Measurements from ENCODE around the gene SCMH1.
A peak's percentile ranks its signal among the peaks of the same experiment; 100 is the strongest.

SCMH1 gene

DNA sequence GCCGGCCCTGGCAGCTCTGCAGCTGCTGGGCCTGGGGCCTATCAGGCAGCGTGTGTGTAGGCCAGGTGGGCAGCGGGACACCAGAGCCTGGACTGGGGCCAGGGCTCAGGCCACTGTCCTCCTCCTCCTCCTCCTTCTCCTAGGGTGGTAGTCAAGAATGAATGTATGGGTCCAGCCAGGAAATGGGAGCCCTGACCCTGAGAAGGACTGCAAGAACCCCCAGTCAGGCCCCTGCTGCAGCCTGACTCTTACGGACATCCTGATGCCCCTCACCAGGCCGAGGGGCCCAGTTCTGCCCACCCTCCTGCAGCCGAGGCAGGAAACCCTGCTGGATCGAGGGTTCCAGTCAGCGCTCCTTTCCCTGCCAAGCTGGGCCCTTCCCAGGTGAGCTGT, 224.1 kb downstream of the SCMH1 start:
- Histone ChIP-seq H4K91ac (ENCODE audit: low read length) (no peak overlapping the region), H2BK5ac (ENCODE audit: low read depth, low read length, poor library complexity, severe bottlenecking) (no peak overlapping the region), H3K27me3 (ENCODE audit: control insufficient read depth in 1 of 2, insufficient read depth in 1 of 2, low read length in 2 of 2) (no peaks in the 10 kb centered on the region), H3K4me1 (ENCODE audit: control insufficient read depth, insufficient read depth, low read depth, low read length) (no peaks in the 10 kb centered on the region), H2AK5ac (ENCODE audit: low read length, severe bottlenecking) (no peak overlapping the region), H2BK120ac (ENCODE audit: low read depth, low read length) (no peak overlapping the region), H3K4me3 (ENCODE audit: insufficient read depth in 1 of 2, low read depth in 1 of 2, low read length in 2 of 2) (no peak overlapping the region), H3K23ac (ENCODE audit: low read length in 2 of 2) (no peak overlapping the region), H3K79me1 (replicated peaks; ENCODE audit: low read length, poor library complexity, severe bottlenecking) (peaks cover 4% of the 10 kb centered on the region), H2AFZ (ENCODE audit: low read depth, low read length) (no peak overlapping the region), H3K36me3 (ENCODE audit: control insufficient read depth in 1 of 2, insufficient read depth in 2 of 2, low read depth in 1 of 2, low read length in 2 of 2) (peaks cover 34 to 65% of the 10 kb centered on the region in 2 experiments), H3K9ac (ENCODE audit: low read length) (no peak overlapping the region), H4K8ac (ENCODE audit: low read length) (no peak overlapping the region), H2BK15ac (ENCODE audit: low read depth, poor library complexity, severe bottlenecking) (no peak overlapping the region), H2BK12ac (ENCODE audit: low read length in 2 of 2) (no peak overlapping the region), H3K4me2 (ENCODE audit: low read length, poor library complexity, severe bottlenecking) (no peak overlapping the region), H3K14ac (ENCODE audit: low read length in 2 of 2) (no peak overlapping the region), H3K4ac (ENCODE audit: low read depth in 1 of 2, low read length in 2 of 2) (no peak overlapping the region), H3K18ac (ENCODE audit: low read depth in 1 of 2, low read length in 2 of 2) (no peak overlapping the region), H3K9me3 (ENCODE audit: control insufficient read depth, low read length) (no peaks in the 10 kb centered on the region), H3K27ac (ENCODE audit: low read length, poor library complexity, severe bottlenecking) (no peak overlapping the region)
- 98% methylated on average over 6 of the region's 8 CpGs for WGBS
- no peak for DNase-seq

- H3K4ac ChIP-seq (ENCODE audit: low read depth in 1 of 2, low read length in 2 of 2), result no peak overlapping the region
- no peak overlapping the region for H2BK5ac ChIP-seq (ENCODE audit: low read depth, low read length, poor library complexity, severe bottlenecking)
- no peak overlapping the region for H3K4me3 ChIP-seq (ENCODE audit: insufficient read depth in 1 of 2, low read depth in 1 of 2, low read length in 2 of 2)
- no peak overlapping the region for H3K18ac ChIP-seq (ENCODE audit: low read depth in 1 of 2, low read length in 2 of 2)
- no peaks in the 10 kb centered on the region for H3K27me3 ChIP-seq (ENCODE audit: control insufficient read depth in 1 of 2, insufficient read depth in 1 of 2, low read length in 2 of 2)
- H3K36me3 ChIP-seq (ENCODE audit: control insufficient read depth in 1 of 2, insufficient read depth in 2 of 2, low read depth in 1 of 2, low read length in 2 of 2), result peaks cover 39 to 69% of the 10 kb centered on the region in 2 experiments
- H4K8ac ChIP-seq (ENCODE audit: low read length), result no peak overlapping the region
- no peak overlapping the region for H2BK120ac ChIP-seq (ENCODE audit: low read depth, low read length)
- H3K4me1 ChIP-seq (ENCODE audit: control insufficient read depth, insufficient read depth, low read depth, low read length), result no peaks in the 10 kb centered on the region
- no peak overlapping the region for H3K4me2 ChIP-seq (ENCODE audit: low read length, poor library complexity, severe bottlenecking)
- H2BK15ac ChIP-seq (ENCODE audit: low read depth, poor library complexity, severe bottlenecking), result no peak overlapping the region
- no peak overlapping the region for H3K14ac ChIP-seq (ENCODE audit: low read length in 2 of 2)
- no peak overlapping the region for H3K27ac ChIP-seq (ENCODE audit: low read length, poor library complexity, severe bottlenecking)
- H3K9me3 ChIP-seq (ENCODE audit: control insufficient read depth, low read length), result no peaks in the 10 kb centered on the region
- H2AK5ac ChIP-seq (ENCODE audit: low read length, severe bottlenecking), result no peak overlapping the region
- H4K91ac ChIP-seq (ENCODE audit: low read length), result no peak overlapping the region
- H2AFZ ChIP-seq (ENCODE audit: low read depth, low read length), result no peak overlapping the region
- H3K23ac ChIP-seq (ENCODE audit: low read length in 2 of 2), result no peak overlapping the region
- WGBS, result 97% methylated on average over 44 of the region's 44 CpGs
- no peak overlapping the region for H2BK12ac ChIP-seq (ENCODE audit: low read length in 2 of 2)
- peaks cover 4% of the 10 kb centered on the region for H3K79me1 ChIP-seq (replicated peaks; ENCODE audit: low read length, poor library complexity, severe bottlenecking)
- H3K9ac ChIP-seq (ENCODE audit: low read length), result no peak overlapping the region
- no peak for DNase-seq
Measured at GRCh38 chr1:41017141-41018017, 224.7 kb downstream of the SCMH1 start.

DNA sequence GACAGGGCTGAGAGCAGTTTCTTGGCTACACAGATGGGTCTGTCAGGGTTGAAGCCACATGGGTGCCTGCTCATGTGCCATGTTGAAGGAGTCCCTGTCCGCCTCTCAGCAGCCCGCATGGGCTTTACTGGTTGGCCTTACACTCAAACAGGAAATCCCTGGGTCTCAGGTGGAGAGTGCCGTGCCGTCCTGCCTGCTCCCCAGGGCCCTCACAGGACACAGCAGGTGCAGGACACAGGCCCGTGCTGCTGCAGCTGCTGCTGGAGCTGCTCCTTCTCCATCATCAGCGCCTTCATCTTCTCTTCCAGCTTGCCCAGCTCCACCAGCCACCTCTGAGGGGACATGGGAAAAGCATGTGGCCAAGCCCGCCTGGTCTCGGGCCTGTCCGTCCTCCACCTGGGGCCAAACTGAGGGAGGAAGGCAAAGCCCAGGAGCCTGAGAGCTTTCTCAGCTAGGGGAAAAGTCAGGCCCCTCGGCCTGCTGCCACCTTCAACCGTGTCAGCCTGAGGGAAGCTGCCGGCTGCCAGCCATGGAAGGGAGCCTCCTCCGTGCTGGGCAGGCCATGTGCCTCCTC, 226.1 kb downstream of the SCMH1 start:
- H3K4me3 ChIP-seq (ENCODE audit: insufficient read depth in 1 of 2, low read depth in 1 of 2, low read length in 2 of 2), result no peak overlapping the region
- H3K36me3 ChIP-seq (ENCODE audit: control insufficient read depth in 1 of 2, insufficient read depth in 2 of 2, low read depth in 1 of 2, low read length in 2 of 2), result peaks cover 53 to 78% of the 10 kb centered on the region in 2 experiments
- H2BK12ac ChIP-seq (ENCODE audit: low read length in 2 of 2), result no peak overlapping the region
- H3K4ac ChIP-seq (ENCODE audit: low read depth in 1 of 2, low read length in 2 of 2), result no peak overlapping the region
- H3K14ac ChIP-seq (ENCODE audit: low read length in 2 of 2), result no peak overlapping the region
- no peak overlapping the region for H4K8ac ChIP-seq (ENCODE audit: low read length)
- H3K18ac ChIP-seq (ENCODE audit: low read depth in 1 of 2, low read length in 2 of 2), result no peak overlapping the region
- H3K4me2 ChIP-seq (ENCODE audit: low read length, poor library complexity, severe bottlenecking), result no peak overlapping the region
- no peak overlapping the region for H3K27ac ChIP-seq (ENCODE audit: low read length, poor library complexity, severe bottlenecking)
- 95% methylated on average over 13 of the region's 13 CpGs for WGBS
- peaks cover 10% of the 10 kb centered on the region for H3K79me1 ChIP-seq (replicated peaks; ENCODE audit: low read length, poor library complexity, severe bottlenecking)
- no peaks in the 10 kb centered on the region for H3K27me3 ChIP-seq (ENCODE audit: control insufficient read depth in 1 of 2, insufficient read depth in 1 of 2, low read length in 2 of 2)
- H2BK5ac ChIP-seq (ENCODE audit: low read depth, low read length, poor library complexity, severe bottlenecking), result no peak overlapping the region
- no peaks in the 10 kb centered on the region for H3K4me1 ChIP-seq (ENCODE audit: control insufficient read depth, insufficient read depth, low read depth, low read length)
- no peak overlapping the region for H3K23ac ChIP-seq (ENCODE audit: low read length in 2 of 2)
- H4K91ac ChIP-seq (ENCODE audit: low read length), result peak overlapping the region; percentile 3
- no peak overlapping the region for H2AFZ ChIP-seq (ENCODE audit: low read depth, low read length)
- H2BK15ac ChIP-seq (ENCODE audit: low read depth, poor library complexity, severe bottlenecking), result no peak overlapping the region
- H3K9me3 ChIP-seq (ENCODE audit: control insufficient read depth, low read length), result no peaks in the 10 kb centered on the region
- no peak overlapping the region for H2AK5ac ChIP-seq (ENCODE audit: low read length, severe bottlenecking)
- H3K9ac ChIP-seq (ENCODE audit: low read length), result no peak overlapping the region
- DNase-seq, result no peak
- H2BK120ac ChIP-seq (ENCODE audit: low read depth, low read length), result no peak overlapping the region

- no peaks in the 10 kb centered on the region for H3K27me3 ChIP-seq (ENCODE audit: control insufficient read depth in 1 of 2, insufficient read depth in 1 of 2, low read length in 2 of 2)
- WGBS, result 96% methylated on average over 5 of the region's 5 CpGs
- no peak overlapping the region for H4K8ac ChIP-seq (ENCODE audit: low read length)
- H3K4me1 ChIP-seq (ENCODE audit: control insufficient read depth, insufficient read depth, low read depth, low read length), result peaks cover 2% of the 10 kb centered on the region
- no peak overlapping the region for H3K18ac ChIP-seq (ENCODE audit: low read depth in 1 of 2, low read length in 2 of 2)
- H4K91ac ChIP-seq (ENCODE audit: low read length), result no peak overlapping the region
- no peak overlapping the region for H3K23ac ChIP-seq (ENCODE audit: low read length in 2 of 2)
- H2BK15ac ChIP-seq (ENCODE audit: low read depth, poor library complexity, severe bottlenecking), result no peak overlapping the region
- no peak overlapping the region for H3K4ac ChIP-seq (ENCODE audit: low read depth in 1 of 2, low read length in 2 of 2)
- no peak overlapping the region for H2BK5ac ChIP-seq (ENCODE audit: low read depth, low read length, poor library complexity, severe bottlenecking)
- no peak for DNase-seq
- H3K14ac ChIP-seq (ENCODE audit: low read length in 2 of 2), result no peak overlapping the region
- no peak overlapping the region for H2BK12ac ChIP-seq (ENCODE audit: low read length in 2 of 2)
- H3K4me3 ChIP-seq (ENCODE audit: insufficient read depth in 1 of 2, low read depth in 1 of 2, low read length in 2 of 2), result no peak overlapping the region
- no peak overlapping the region for H2BK120ac ChIP-seq (ENCODE audit: low read depth, low read length)
- H3K27ac ChIP-seq (ENCODE audit: low read length, poor library complexity, severe bottlenecking), result no peak overlapping the region
- H2AFZ ChIP-seq (ENCODE audit: low read depth, low read length), result no peak overlapping the region
- peaks cover 59 to 77% of the 10 kb centered on the region in 2 experiments for H3K36me3 ChIP-seq (ENCODE audit: control insufficient read depth in 1 of 2, insufficient read depth in 2 of 2, low read depth in 1 of 2, low read length in 2 of 2)
- H3K79me1 ChIP-seq (replicated peaks; ENCODE audit: low read length, poor library complexity, severe bottlenecking), result peaks cover 15% of the 10 kb centered on the region
- no peak overlapping the region for H3K4me2 ChIP-seq (ENCODE audit: low read length, poor library complexity, severe bottlenecking)
- H3K9ac ChIP-seq (ENCODE audit: low read length), result no peak overlapping the region
- H2AK5ac ChIP-seq (ENCODE audit: low read length, severe bottlenecking), result no peak overlapping the region
- H3K9me3 ChIP-seq (ENCODE audit: control insufficient read depth, low read length), result no peaks in the 10 kb centered on the region
Measured at GRCh38 chr1:41015281-41015896, 226.7 kb downstream of the SCMH1 start.
